ENCODE results near the gene TKFC.

TKFC gene

DNA sequence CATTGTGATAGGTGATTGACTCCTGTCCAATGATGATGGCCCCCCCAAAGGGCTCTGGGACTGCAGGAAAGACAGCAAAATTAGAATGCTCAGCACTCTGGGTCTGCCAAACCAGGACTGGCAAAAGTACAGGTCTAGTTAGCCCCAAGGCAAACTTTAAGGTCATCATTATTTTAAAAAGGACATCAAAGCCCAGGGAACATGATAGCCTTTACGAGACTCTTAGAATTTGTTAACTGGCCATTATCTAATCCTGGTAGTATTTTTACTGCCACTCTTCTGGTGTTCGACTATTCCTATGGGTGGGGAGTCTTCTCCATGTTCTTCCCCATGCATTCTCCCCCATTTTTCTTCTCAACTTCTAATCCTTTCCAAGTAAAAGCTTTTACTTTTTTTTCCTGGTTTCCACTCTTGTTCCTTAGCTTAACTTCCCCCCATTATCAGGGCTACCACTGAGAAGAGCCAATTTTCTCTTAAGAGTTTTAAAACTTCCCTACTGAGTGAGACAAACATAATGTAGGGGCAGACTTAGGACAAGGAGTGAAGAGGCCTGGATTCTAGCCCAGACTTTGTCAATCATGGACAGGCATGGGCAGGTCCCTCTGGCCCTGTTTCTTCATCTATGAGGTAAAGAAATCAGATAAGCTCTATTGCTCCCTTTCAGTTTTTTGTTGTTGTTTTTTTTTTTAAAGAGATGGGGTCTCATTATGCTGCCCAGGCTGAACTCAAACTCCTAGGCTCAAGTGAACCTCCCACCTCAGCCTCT lies 7.2 kb upstream of the TKFC start:
- no peak for DNase-seq

DNA sequence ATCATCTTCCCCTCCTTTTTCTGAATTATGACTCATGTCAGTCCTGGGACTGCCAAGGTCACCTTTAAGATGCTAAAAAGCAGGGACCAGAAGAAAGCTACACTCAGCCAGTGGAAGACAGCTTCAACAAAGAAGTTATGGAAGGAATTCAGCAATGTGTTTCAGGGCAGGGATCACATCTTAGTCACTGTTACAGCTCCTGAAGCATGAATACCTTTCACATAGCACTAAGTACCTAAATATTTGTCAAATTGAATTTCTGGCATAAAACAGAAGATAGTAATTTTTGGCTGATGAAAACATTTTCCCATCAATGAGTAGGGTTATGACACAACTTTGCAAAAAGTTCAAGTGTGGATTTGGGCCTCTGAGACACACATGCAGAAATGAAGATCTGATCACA lies 5.4 kb upstream of the TKFC start:
- DNase-seq: no peak

DNA sequence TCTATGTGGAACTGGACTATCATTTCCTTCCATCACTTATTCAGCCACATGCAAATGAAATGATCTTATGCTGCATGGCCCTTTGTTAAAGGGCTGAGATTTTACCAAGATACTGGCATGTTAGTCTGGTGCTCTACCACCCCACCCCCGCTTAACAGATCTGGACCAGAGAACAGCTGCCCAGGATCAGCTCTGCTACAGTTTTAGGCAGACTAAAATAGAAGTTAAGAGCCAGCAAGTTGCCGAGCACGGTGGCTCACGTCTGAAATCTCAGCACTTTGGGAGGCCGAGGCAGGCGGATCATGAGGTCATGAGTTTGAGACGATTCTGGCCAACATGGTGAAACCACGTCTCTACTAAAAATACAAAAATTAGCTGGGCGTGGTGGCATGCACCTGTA lies 4.7 kb upstream of the TKFC start:
- DNase-seq: no peak

DNA sequence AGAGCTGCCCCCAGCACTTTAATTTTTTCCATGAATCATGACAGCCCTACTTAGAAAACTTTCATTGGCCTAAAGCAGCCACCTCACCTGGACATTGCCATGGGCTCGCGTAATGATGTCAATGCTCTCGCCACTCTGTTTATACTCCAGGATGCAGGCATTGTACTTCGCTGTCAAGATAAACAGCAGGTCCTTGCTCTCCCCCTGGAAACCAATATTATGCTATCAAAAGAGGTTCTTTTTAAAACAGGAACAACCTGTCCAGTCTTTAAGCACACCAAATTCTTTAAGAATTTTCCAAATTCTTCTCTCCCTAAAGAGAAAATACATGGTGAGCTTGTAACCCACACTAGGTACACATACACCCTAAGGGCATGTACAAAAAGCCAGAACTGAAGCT lies 3.2 kb upstream of the TKFC start:
- DNase-seq: no peak

DNA sequence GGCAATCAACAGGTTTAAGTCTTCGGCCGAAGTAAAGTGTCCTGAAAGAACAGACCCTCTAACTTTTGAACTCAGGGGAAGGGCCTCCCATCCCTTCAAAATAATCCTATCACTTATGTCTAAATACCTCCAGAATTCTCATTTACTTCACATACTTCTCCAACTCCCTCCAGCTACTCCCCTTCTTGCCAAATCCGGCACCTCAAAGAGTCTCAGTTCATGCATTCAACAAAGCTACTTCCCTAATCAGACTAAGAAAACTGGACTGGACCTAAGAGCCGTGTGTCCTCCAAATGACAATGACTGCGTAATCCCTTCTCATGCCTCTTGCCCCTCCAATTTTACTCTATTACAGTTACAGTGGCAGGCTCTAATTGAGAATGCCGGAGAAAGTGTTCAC lies 1.4 kb upstream of the TKFC start:
- DNase-seq: no peak

DNA sequence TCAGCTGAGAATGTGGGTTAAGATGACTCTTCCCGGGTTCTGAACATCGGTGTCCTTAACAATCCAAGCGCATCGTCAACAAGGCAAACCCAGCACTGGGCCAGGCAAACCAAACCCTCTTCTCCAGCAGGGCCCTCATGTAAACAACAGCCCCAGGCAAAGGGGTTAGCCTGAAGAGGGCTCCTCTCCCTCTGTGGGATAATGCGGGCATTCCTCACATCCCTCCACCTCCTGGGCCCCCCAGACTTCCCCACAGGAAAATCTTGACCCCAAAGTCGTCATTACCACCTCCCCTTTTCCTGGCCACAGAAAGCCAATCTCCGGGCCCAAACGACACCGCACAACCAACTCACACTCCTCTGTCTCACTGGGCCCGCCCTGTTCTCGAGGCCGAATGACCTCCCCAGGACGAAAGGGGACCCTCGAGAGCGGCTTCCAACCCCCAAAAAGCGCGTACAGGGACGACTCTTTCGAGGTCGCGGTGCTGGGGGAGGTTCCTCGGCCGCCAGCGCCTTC lies 689 bp upstream of the TKFC start:
- DNase-seq: no peak

DNA sequence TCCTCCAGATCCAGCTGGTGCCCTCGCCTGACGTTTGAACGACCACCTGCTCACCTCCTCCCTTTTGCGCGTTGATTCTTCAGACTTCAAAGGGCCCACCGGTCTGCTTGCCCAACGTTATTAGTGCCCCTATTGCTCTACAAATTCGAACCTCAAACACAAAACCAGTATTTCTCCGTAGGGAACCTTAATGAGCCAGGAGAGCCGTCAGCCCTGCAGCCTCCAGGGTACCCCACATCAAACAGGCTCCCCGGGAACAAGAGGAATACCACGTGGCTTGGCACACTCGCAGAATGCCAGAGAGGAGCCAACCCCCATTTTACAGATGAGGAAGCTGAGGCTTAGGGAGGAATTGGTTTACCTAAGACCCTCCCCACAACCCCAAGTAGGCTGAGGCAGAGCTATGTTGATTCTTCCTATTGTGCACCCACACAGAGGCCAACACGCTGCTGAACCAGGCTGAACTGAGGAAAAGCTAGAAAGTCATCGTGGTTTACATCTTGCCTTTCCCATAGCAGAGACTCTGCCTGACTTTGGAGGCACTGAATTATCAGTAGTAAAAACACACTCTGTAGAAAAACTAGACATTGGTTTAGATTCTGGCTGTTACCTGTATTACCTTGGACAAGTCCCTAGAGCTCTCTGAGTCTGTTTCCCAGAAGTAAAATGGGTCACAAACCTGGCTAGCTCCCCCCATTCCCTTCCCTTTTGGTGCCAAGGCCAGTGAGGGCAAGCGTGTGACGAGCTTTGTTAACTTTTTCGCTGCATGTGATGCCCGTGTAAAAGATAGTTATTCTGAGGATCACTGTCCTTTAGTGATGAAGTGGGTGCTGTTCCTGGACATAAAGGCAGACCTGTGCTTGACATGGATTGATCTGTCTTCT lies 764 bp downstream of the TKFC start:
- peak; percentile 30 for DNase-seq

DNA sequence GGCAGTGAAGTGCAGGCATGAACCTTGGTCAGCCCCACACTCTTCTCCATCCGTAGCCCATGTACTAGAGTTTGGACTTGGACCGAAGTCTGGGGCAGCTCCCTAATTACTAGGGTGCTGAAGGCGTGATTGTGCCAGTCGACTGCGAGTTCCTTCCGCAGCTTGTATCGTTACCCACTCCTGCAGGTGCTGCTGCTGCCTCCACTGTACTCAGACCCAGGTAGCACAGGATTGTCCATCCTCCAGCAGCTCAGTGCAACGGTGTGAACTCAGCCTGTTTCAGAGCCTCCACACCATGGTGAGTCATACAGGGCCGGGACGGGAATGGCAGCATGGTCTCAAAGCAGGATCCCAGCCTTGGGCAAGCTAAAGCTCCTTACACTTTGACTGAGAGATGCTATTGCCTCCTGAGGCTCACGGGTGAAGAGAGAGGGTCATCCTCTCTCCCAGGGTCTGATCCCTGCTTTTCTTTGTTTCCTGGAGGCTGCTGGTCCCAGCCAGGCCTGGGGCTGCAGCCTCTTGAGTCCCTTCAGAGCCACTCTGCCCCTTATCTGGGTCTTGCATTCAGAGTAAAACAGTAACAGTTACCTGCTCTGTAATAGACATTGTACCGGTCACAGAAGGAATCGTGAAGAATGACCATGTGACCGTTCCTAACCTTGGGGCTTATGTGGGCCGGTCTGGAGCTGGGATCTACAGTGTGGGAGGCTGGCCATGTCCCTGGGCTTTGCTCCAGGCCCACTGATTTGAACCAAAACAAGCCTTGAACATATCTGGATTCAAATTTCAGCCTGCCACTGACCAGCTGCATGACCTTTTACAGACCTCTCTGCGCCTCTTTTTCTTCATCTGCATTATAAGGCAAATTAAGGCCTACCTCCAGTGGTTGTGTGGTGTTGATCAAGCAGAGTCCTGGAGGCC lies 1.7 kb downstream of the TKFC start:
- DNase-seq: no peak

DNA sequence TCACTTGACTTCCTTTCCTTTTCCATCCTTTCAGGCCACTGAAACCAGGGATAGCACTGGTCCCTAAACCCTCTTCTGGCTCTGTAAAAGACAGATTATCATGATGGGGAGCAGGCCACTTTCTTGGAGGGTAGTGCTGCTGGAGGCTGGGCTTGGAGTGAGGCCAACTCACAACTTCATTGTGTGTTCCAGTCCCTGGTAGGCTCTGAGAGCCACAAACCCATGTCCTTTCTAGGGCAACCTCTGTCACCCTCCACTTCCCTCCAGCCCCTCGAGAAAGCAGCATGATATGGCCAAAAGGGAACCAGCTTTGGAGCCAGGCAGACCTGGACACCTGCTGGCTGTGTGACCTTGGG lies 2.3 kb downstream of the TKFC start:
- DNase-seq: no peak

DNA sequence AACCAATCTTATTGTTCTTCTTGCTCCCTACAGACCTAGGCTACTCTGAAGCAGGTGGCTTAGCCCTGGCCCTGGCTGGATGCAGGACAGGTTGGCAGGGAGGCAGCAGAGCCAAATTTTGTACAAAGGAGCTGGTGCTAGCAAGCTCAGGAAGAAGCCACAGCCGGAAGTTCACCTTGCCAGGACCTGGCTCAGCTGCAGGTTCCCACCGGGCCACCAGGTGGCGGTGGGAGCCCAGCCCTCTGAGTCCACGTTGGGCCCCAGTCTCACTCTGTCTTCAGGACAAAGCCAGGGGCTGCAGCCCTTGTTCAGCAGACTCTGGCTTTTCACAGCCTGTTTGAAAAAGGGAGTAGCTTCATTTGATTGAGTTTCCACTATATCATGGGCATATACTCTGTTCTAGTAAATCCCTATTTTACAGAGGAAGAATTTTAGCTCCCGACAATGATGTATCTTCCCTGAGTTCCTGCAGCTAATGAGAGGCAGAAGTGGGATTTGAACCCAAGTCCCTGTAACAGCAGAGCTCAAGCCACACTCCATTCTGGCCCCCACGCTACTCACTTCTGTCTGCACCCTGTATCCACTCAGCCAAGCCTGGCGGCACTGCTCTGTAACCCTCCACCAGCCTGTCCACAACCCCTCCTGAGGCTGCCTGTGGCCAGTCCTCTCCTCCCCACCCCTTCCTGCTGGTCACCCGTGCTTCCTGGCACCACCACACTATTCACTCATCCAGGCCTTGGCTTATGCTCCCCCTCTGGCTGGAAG lies 3.3 kb downstream of the TKFC start:
- peak; percentile 91 for DNase-seq

DNA sequence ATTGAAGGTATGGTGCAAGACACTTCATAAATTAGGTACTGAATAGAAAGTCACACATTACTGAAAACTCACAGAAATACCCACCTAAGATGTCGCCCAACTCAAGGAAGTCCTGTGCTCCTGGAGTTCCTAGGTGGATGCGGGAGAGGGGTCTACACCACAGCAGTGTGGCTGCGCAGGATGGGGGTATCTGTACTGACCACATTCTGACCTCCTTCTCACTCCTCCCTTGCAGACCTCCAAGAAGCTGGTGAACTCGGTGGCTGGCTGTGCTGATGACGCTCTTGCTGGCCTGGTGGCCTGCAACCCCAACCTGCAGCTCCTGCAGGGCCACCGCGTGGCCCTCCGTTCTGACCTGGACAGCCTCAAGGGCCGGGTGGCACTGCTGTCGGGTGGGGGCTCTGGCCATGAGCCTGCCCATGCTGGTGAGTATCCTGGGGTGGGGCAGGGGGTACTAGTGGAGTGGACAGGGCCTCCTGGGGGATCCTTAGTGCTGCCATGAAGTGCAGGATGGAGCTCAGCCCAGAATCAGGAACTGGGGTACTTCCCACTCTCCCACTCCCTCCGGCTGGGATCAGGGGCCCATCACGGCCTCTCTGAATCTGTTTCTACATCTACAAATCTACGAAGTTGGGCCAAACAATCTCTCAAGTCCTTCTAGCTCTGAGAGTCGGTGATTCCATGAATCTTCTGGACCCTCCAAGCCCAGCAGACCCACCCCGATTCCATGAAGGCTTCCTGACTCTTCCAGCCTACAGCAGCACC lies 4.9 kb downstream of the TKFC start:
- no peak for DNase-seq

DNA sequence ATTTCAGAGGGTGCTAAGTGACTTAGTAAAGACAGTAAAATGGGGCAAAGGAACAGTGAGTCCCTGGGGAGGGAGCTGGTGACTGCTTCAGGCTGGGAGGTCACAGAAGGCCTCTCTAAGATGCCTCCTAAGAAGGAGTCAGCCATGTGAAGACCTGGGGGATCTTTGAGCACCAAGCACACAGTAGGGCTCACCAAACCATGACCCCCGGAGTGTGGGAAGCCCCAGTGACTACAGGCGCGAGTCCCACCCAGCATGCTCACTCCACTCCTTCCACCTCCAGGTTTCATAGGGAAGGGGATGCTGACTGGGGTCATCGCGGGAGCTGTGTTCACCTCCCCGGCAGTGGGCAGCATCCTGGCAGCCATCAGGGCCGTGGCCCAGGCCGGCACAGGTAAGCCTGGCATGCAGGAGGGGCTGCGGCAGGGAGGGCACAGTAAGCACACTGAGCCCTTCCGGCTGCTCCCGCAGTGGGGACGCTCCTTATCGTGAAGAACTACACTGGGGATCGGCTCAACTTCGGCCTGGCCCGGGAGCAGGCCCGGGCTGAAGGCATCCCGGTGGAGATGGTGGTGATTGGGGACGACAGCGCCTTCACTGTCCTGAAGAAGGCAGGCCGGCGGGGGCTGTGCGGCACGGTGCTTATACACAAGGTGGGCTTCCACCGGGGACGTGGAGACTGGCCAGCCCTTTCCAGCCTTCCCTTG lies 5.9 kb downstream of the TKFC start:
- DNase-seq: no peak

DNA sequence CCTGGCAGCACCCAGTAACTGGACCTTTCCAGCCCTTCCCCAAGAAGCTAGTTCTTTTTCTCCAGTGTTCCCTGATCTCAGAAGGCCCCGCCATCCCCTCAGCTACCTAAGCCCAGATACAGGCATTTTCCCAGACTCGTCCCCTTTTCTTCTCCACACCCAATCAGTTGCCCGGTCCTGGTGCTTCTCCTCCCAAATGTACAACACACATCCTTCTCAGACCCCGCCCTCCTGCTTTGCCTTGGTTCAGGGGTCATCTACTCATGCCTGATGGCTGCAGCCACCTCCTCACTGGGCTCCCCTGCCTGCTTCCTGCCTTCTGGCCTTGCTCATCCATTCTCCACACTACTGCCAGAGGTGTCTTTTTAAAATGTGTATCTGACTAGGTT lies 6.5 kb downstream of the TKFC start:
- DNase-seq: no peak

DNA sequence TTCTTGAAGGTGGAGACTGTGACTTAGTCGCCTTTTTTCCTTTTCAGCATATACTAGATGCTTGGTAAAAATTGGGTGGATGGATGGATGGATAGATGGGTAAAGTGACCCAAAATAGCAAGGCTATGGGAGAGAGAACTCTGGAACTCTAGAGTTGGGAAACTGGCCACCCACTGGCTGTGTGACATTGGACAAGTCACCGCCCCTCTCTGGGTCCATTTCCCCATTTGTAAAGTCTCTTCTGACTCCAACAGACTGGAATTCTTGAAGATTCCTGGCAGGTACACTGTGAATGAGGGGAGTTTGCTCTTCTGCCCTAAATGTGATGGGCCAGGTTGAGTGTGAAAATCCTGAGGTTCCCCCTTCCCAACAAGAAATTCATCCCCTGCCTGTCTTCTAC lies 8.0 kb downstream of the TKFC start:
- no peak for DNase-seq

DNA sequence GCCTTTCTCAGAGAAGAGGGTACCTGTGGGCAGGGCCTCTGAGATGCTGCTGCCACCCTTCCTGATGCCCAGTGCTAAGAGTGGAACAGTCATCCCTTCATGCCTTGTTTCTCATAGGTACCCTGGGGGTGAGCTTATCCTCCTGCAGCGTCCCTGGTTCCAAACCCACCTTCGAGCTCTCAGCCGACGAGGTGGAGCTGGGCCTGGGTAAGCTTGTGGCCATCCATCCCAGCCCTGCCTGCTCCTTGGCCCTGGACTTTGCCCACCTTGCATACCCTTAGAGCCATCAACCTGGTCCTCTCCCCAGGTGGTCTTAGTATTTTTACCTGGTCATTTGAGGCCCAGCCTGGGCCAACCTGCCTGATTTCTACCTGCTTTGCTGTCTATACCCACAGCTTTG lies 8.7 kb downstream of the TKFC start:
- DNase-seq: no peak

DNA sequence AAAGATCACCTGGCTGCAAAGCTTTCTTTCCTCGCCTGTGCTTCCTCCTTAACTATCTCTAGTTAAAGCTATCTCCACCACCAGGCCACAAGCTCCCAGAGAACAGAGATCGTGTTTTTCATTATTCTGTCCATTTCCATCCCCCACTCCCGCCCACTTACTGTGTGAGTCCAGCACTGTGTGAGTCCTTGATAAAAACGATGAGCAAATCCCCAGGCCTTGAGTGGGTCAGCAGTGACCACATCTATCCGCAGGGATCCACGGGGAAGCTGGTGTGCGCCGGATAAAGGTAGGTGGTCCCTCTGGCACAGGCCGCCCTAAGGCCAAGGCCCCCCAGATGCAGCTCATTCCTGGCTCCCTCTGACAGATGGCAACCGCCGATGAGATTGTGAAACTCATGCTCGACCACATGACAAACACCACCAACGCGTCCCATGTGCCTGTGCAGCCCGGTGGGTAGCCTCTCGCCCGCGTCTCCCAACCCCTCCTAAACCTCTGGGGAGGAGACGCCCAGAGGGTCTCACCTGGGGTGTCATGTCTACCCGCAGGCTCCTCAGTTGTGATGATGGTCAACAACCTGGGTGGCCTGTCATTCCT lies 9.3 kb downstream of the TKFC start:
- no peak for DNase-seq

DNA sequence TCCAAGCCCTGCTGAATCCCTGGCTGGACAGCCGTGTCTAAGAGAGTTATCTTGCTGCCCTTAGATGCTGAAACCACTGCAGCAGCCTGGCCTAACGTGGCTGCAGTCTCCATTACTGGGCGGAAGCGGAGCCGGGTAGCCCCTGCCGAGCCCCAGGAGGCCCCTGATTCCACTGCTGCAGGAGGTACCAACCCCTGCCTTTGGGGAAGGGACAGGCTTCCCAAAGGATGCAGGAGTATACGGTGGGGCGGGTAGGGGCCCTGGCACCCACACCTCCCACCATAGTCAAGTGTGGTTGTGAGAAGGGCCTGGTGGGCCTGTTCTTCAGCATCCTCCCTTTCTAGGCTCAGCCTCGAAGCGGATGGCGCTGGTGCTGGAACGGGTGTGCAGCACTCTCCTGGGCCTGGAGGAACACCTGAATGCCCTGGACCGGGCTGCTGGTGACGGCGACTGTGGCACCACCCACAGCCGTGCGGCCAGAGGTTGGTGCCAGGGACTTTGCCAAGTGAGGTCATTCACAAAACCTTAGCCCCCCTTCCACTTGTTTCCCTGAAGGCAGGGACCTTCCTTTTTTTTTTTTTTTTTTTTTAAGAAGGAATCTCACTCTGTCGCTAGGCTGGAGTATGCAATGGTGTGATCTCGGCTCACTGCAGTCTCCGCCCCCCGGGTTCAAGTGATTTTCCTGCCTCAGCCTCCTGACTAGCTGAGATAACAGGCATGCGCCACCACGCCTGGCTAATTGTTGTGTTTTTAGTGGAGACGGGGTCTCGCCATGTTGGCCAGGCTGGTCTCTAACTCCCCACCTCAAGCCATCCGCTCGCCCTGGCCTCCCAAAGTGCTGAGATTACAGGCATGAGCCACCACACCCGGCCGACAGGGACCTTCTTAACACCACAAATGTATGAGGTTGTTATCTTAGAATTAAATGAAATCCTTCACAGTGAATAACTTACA lies 11.0 kb downstream of the TKFC start:
- DNase-seq: no peak

DNA sequence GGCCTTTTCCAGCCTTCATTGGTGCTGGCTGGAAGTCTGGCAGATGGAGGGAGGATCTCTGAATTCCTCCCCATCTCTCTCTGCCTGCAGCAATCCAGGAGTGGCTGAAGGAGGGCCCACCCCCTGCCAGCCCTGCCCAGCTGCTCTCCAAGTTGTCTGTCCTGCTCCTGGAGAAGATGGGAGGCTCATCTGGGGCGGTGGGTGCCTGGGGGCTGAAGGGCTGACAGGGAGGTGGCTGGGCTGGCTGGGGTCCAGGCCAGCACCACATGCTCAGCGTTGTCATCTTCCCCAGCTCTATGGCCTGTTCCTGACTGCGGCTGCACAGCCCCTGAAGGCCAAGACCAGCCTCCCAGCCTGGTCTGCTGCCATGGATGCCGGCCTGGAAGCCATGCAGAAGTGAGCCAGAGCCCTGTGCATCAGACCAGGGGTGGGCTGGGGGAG lies 12.2 kb downstream of the TKFC start:
- DNase-seq: no peak
